Right forelimb (tissue), 1 donor: ENCODE data around the gene AKT2.
"Not testable (repeated sequence)": the region's sequence is repeated elsewhere in the genome, so short reads cannot be mapped to it uniquely, and the experiment has no call there.

ENCODE experiments used
- DNase-seq: peaks from one replicate; pipeline ENCODE4 v3.0.0-alpha.2; 2018

The AKT2 gene

GRCh38 chr19:40232949-40233810 is 52.0 kb downstream of the AKT2 start:
- no peak for DNase-seq

GRCh38 chr19:40232479-40232878 is 52.7 kb downstream of the AKT2 start:
- DNase-seq: no peak

GRCh38 chr19:40231544-40232424 is 53.4 kb downstream of the AKT2 start:
- no peak for DNase-seq

- no peak for DNase-seq
Observed at GRCh38 chr19:40231057-40231456, 54.1 kb downstream of the AKT2 start.

- no peak for DNase-seq
Observed at GRCh38 chr19:40229926-40230417, 55.2 kb downstream of the AKT2 start.

GRCh38 chr19:40229484-40229883 is 55.7 kb downstream of the AKT2 start:
- DNase-seq: no peak

- no peak for DNase-seq
Observed at GRCh38 chr19:40228863-40229262, 56.3 kb downstream of the AKT2 start.

GRCh38 chr19:40228346-40228745 is 56.8 kb downstream of the AKT2 start:
- DNase-seq: no peak

- no peak for DNase-seq
Observed at GRCh38 chr19:40225440-40226305, 59.5 kb downstream of the AKT2 start.

- no peak for DNase-seq
Observed at GRCh38 chr19:40224342-40225150, 60.6 kb downstream of the AKT2 start.

GRCh38 chr19:40223135-40223822 is 61.9 kb downstream of the AKT2 start:
- DNase-seq: no peak

- peak; percentile 81 for DNase-seq
Observed at GRCh38 chr19:40221858-40222619, 63.1 kb downstream of the AKT2 start.

GRCh38 chr19:40220674-40221073 is 64.5 kb downstream of the AKT2 start:
- no peak for DNase-seq

- DNase-seq: no peak
Observed at GRCh38 chr19:40219721-40220276, 65.3 kb downstream of the AKT2 start.

- DNase-seq: not testable (repeated sequence)
Observed at GRCh38 chr19:40219029-40219428, 66.1 kb downstream of the AKT2 start.

- DNase-seq: no peak
Observed at GRCh38 chr19:40217934-40218890, 66.9 kb downstream of the AKT2 start, which contains the start of gene TTC9B. TSS of gene TTC9B (minus strand) at chr19:40218384. CDS start at chr19:40218381, 3 bp downstream.

- no peak for DNase-seq
Observed at GRCh38 chr19:40217027-40217810, 67.9 kb downstream of the AKT2 start.

GRCh38 chr19:40216777-40217026 is 68.4 kb downstream of the AKT2 start:
- DNase-seq: no peak
